ENCODE measurements around the gene ZBED4.

GRCh38 chr22:49887702-49888101 lies 34.1 kb downstream of the ZBED4 start:
- TF ChIP-seq YY1 (IDR thresholded peaks at IDR 0.05; ENCODE audit: insufficient read depth, insufficient read length) (no peak), SUZ12 (IDR thresholded peaks at IDR 0.05; ENCODE audit: extremely low read depth, insufficient read depth, insufficient read length) (no peak)
